KMS-11 (cell line): ENCODE results near the gene DTNBP1.

Source experiments
- H2AFZ ChIP-seq: fragments of 200-600 bp; sonication (generic); 2 replicates; pipeline ENCODE4 v1.6.1; 2016; ENCODE audit warnings: antibody characterized with exemption, mixed run types, low read depth
- H3K27ac ChIP-seq: fragments of 200-600 bp; sonication (generic); 2 replicates; pipeline ENCODE4 v1.6.1; 2016; ENCODE audit warnings: mild to moderate bottlenecking, mixed run types
- H3K27me3 ChIP-seq: fragments of 200-600 bp; sonication (generic); 2 replicates; pipeline ENCODE4 v1.6.1; 2017; ENCODE audit warnings: mild to moderate bottlenecking, low read depth, mixed run types, moderate library complexity; ENCODE audit not compliant: insufficient read depth
- H3K36me3 ChIP-seq: fragments of 200-600 bp; sonication (generic); 2 replicates; pipeline ENCODE4 v1.6.1; 2017; ENCODE audit warnings: mild to moderate bottlenecking, mixed run types; ENCODE audit not compliant: insufficient read depth
- H3K4me1 ChIP-seq: fragments of 200-600 bp; sonication (generic); 2 replicates; pipeline ENCODE4 v1.6.1; 2016; ENCODE audit warnings: mild to moderate bottlenecking, low read depth, mixed run types; ENCODE audit not compliant: poor library complexity, severe bottlenecking
- H3K4me2 ChIP-seq: fragments of 200-600 bp; sonication (generic); 2 replicates; pipeline ENCODE4 v1.7.0; 2016; ENCODE audit warnings: mild to moderate bottlenecking, mixed run types
- H3K4me3 ChIP-seq: fragments of 200-600 bp; sonication (generic); IDR thresholded peaks from 2 replicates; pipeline ENCODE4 v1.6.1; 2017; ENCODE audit warnings: low read depth, low read length, mixed read lengths; ENCODE audit not compliant: insufficient read depth
- H3K79me2 ChIP-seq: fragments of 200-600 bp; sonication (generic); 2 replicates; pipeline ENCODE4 v1.6.1; 2016; ENCODE audit warnings: low read depth, mixed run types; ENCODE audit not compliant: insufficient read depth
- H3K9ac ChIP-seq: fragments of 200-600 bp; sonication (generic); 2 replicates; pipeline ENCODE4 v1.6.1; 2016; ENCODE audit warnings: mild to moderate bottlenecking, mixed run types
- H4K20me1 ChIP-seq: fragments of 200-600 bp; sonication (generic); 2 replicates; pipeline ENCODE4 v1.6.1; 2016; ENCODE audit warnings: mild to moderate bottlenecking, mixed run types; ENCODE audit not compliant: insufficient read depth
- TF ChIP-seq, protein P1 (sequence below): fragments of 200-600 bp; sonication (generic); conservative IDR thresholded peaks from 2 replicates; pipeline ENCODE4 v1.6.1; 2017; ENCODE audit warnings: low read depth, mild to moderate bottlenecking, antibody characterized with exemption, low read length, moderate library complexity, mixed read lengths

The DTNBP1 gene

GRCh38 chr6:15574486-15574885, 88.3 kb downstream of the DTNBP1 start:
- Histone ChIP-seq H3K27ac (no peak overlapping the region), H3K4me1 (no peaks in the 10 kb centered on the region), H3K27me3 (no peaks in the 10 kb centered on the region), H3K36me3 (no peaks in the 10 kb centered on the region), H3K4me2 (no peak overlapping the region), H2AFZ (no peak overlapping the region), H3K9ac (no peak overlapping the region), H3K4me3 (no peak overlapping the region), H4K20me1 (no peaks in the 10 kb centered on the region), H3K79me2 (no peaks in the 10 kb centered on the region)
- TF ChIP-seq, protein P1, sequence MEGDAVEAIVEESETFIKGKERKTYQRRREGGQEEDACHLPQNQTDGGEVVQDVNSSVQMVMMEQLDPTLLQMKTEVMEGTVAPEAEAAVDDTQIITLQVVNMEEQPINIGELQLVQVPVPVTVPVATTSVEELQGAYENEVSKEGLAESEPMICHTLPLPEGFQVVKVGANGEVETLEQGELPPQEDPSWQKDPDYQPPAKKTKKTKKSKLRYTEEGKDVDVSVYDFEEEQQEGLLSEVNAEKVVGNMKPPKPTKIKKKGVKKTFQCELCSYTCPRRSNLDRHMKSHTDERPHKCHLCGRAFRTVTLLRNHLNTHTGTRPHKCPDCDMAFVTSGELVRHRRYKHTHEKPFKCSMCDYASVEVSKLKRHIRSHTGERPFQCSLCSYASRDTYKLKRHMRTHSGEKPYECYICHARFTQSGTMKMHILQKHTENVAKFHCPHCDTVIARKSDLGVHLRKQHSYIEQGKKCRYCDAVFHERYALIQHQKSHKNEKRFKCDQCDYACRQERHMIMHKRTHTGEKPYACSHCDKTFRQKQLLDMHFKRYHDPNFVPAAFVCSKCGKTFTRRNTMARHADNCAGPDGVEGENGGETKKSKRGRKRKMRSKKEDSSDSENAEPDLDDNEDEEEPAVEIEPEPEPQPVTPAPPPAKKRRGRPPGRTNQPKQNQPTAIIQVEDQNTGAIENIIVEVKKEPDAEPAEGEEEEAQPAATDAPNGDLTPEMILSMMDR, result no peak

DNA sequence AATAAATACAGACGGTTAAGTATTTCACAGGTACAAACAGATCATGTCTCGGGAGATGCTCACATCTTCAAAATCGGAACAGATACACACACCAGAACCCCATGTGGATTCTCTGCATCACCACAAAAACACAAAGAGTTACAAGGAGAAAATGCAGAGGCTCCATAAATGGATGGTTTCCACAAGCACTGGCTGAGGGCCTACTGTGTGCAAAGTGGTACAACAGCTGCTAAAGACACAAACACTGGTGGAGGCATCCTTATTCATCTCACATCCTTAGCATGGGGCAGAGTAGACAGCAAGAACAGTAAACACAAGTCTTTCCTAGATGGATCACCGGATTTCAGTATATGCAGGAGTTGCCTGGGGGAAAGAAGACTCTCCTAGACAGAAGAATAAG, 88.8 kb downstream of the DTNBP1 start:
- no peak overlapping the region for H3K9ac ChIP-seq
- no peaks in the 10 kb centered on the region for H4K20me1 ChIP-seq
- H3K36me3 ChIP-seq, result no peaks in the 10 kb centered on the region
- TF ChIP-seq, protein P1, result no peak
- H3K27ac ChIP-seq, result no peak overlapping the region
- no peak overlapping the region for H3K4me2 ChIP-seq
- H3K4me1 ChIP-seq, result no peaks in the 10 kb centered on the region
- H3K4me3 ChIP-seq, result no peak overlapping the region
- H2AFZ ChIP-seq, result no peak overlapping the region
- H3K79me2 ChIP-seq, result no peaks in the 10 kb centered on the region
- no peaks in the 10 kb centered on the region for H3K27me3 ChIP-seq

GRCh38 chr6:15573384-15573783, 89.4 kb downstream of the DTNBP1 start:
- TF ChIP-seq, protein P1, result no peak
- no peaks in the 10 kb centered on the region for H3K4me1 ChIP-seq
- no peak overlapping the region for H3K27ac ChIP-seq
- H3K79me2 ChIP-seq, result no peaks in the 10 kb centered on the region
- no peaks in the 10 kb centered on the region for H3K36me3 ChIP-seq
- no peak overlapping the region for H3K4me3 ChIP-seq
- no peaks in the 10 kb centered on the region for H3K27me3 ChIP-seq
- no peak overlapping the region for H2AFZ ChIP-seq
- no peaks in the 10 kb centered on the region for H4K20me1 ChIP-seq
- H3K9ac ChIP-seq, result no peak overlapping the region
- no peak overlapping the region for H3K4me2 ChIP-seq

GRCh38 chr6:15572296-15573016, 90.4 kb downstream of the DTNBP1 start:
- Histone ChIP-seq H3K27me3 (no peaks in the 10 kb centered on the region), H3K36me3 (no peaks in the 10 kb centered on the region), H4K20me1 (no peaks in the 10 kb centered on the region), H3K27ac (no peak overlapping the region), H3K79me2 (no peaks in the 10 kb centered on the region), H3K4me3 (no peak overlapping the region), H3K9ac (no peak overlapping the region), H2AFZ (no peak overlapping the region), H3K4me2 (no peak overlapping the region), H3K4me1 (no peaks in the 10 kb centered on the region)
- TF ChIP-seq, protein P1, result no peak
